ENCODE results near the gene LEKR1.

Gene LEKR1

GRCh38 chr3:157043771-157044170, 217.6 kb downstream of the LEKR1 start:
- H3K27ac ChIP-seq: no peak overlapping the region
- TF ChIP-seq ZFX (IDR thresholded peaks at IDR 0.05; ENCODE audit: borderline replicate concordance) (no peak), CTCF (IDR thresholded peaks at IDR 0.05) (no peak)

GRCh38 chr3:157045238-157045850, 219.2 kb downstream of the LEKR1 start:
- TF ChIP-seq CTCF (IDR thresholded peaks at IDR 0.05): no peak
- TF ChIP-seq ZFX (IDR thresholded peaks at IDR 0.05; ENCODE audit: borderline replicate concordance): no peak
- H3K27ac ChIP-seq: no peak overlapping the region

- TF ChIP-seq CTCF (IDR thresholded peaks at IDR 0.05) (no peak), ZFX (IDR thresholded peaks at IDR 0.05; ENCODE audit: borderline replicate concordance) (no peak)
- no peak overlapping the region for H3K27ac ChIP-seq
These were observed 220.4 kb downstream of the LEKR1 start for GRCh38 chr3:157046520-157046919.

GRCh38 chr3:157051055-157051454, 224.9 kb downstream of the LEKR1 start:
- H3K27ac ChIP-seq: no peak overlapping the region
- TF ChIP-seq CTCF (IDR thresholded peaks at IDR 0.05) (no peak), ZFX (IDR thresholded peaks at IDR 0.05; ENCODE audit: borderline replicate concordance) (no peak)

GRCh38 chr3:157051591-157051990, 225.4 kb downstream of the LEKR1 start:
- no peak for TF ChIP-seq ZFX (IDR thresholded peaks at IDR 0.05; ENCODE audit: borderline replicate concordance)
- TF ChIP-seq CTCF (IDR thresholded peaks at IDR 0.05): no peak
- H3K27ac ChIP-seq: no peak overlapping the region

- H3K27ac ChIP-seq: no peak overlapping the region
- TF ChIP-seq CTCF (IDR thresholded peaks at IDR 0.05): no peak
- TF ChIP-seq ZFX (IDR thresholded peaks at IDR 0.05; ENCODE audit: borderline replicate concordance): no peak
These were observed 229.9 kb downstream of the LEKR1 start for GRCh38 chr3:157056035-157056434.

GRCh38 chr3:157058392-157059071, 232.4 kb downstream of the LEKR1 start:
- H3K27ac ChIP-seq: no peak overlapping the region
- TF ChIP-seq CTCF (IDR thresholded peaks at IDR 0.05) (no peak), ZFX (IDR thresholded peaks at IDR 0.05; ENCODE audit: borderline replicate concordance) (no peak)

Data from 22Rv1 (cell line).